Trophoblast cell (in vitro differentiated cells and primary cell): Measurements from ENCODE around the gene IL4I1.
A peak's percentile ranks its signal among the peaks of the same experiment; 100 is the strongest.
"Not testable (repeated sequence)": the region's sequence is repeated elsewhere in the genome, so short reads cannot be mapped to it uniquely, and the experiment has no call there.

Experiments
- DNase-seq, 2 donors: peaks; one replicate each; pipeline ENCODE4 v3.0.0-alpha.2; 2016
- H2AFZ ChIP-seq: 2 replicates; pipeline ENCODE4 v1.6.1; 2013; ENCODE audit warnings: low read length, moderate library complexity, mild to moderate bottlenecking; ENCODE audit not compliant: insufficient read depth, poor library complexity
- H2AK5ac ChIP-seq: 2 replicates; pipeline ENCODE4 v1.6.1; 2013; ENCODE audit warnings: mild to moderate bottlenecking, low read length
- H2BK120ac ChIP-seq: 2 replicates; pipeline ENCODE4 v1.6.1; 2013; ENCODE audit warnings: low read length, mild to moderate bottlenecking, moderate library complexity; ENCODE audit not compliant: insufficient read depth, poor library complexity
- H2BK12ac ChIP-seq: 2 replicates; pipeline ENCODE4 v1.6.1; 2013; ENCODE audit warnings: mild to moderate bottlenecking, low read length, moderate library complexity
- H2BK5ac ChIP-seq: 2 replicates; pipeline ENCODE4 v1.6.1; 2013; ENCODE audit warnings: low read length, low read depth, moderate library complexity, mild to moderate bottlenecking; ENCODE audit not compliant: poor library complexity
- H3K14ac ChIP-seq: 2 replicates; pipeline ENCODE4 v1.6.1; 2013; ENCODE audit warnings: mild to moderate bottlenecking, low read length
- H3K18ac ChIP-seq: 2 replicates; pipeline ENCODE4 v1.6.1; 2013; ENCODE audit warnings: mild to moderate bottlenecking, low read length
- H3K23ac ChIP-seq: 2 replicates; pipeline ENCODE4 v1.6.1; 2013; ENCODE audit warnings: low read length
- H3K27ac ChIP-seq: 2 replicates; pipeline ENCODE4 v1.5.1; 2013; ENCODE audit warnings: low read depth, mild to moderate bottlenecking, inconsistent platforms, low read length, moderate library complexity
- H3K27me3 ChIP-seq: 2 replicates; pipeline ENCODE4 v1.6.1; 2013; ENCODE audit warnings: inconsistent platforms, mild to moderate bottlenecking, low read length, moderate library complexity; ENCODE audit not compliant: insufficient read depth
- H3K36me3 ChIP-seq, 2 experiments: 1 replicate in 1 of 2; 2 replicates in 1 of 2; pipeline ENCODE4 v1.6.1; 2013; ENCODE audit warnings: low read length in 2 of 2, mild to moderate bottlenecking in 2 of 2, moderate library complexity in 1 of 2; ENCODE audit not compliant: insufficient read depth in 2 of 2, control insufficient read depth in 1 of 2
- H3K4ac ChIP-seq: 2 replicates; pipeline ENCODE4 v1.6.1; 2013; ENCODE audit warnings: low read depth, mild to moderate bottlenecking, low read length, moderate library complexity
- H3K4me1 ChIP-seq, 2 experiments: 1 replicate in 1 of 2; 2 replicates in 1 of 2; pipeline ENCODE4 v1.6.1; 2013; ENCODE audit warnings: low read length in 2 of 2, mild to moderate bottlenecking in 2 of 2, moderate library complexity in 1 of 2; ENCODE audit not compliant: insufficient read depth in 2 of 2, control insufficient read depth in 1 of 2
- H3K4me2 ChIP-seq: 2 replicates; pipeline ENCODE4 v1.6.1; 2013; ENCODE audit warnings: inconsistent platforms, mild to moderate bottlenecking, low read length, moderate library complexity
- H3K4me3 ChIP-seq: 2 replicates; pipeline ENCODE4 v1.5.1; 2013; ENCODE audit warnings: mild to moderate bottlenecking, low read depth, low read length, inconsistent platforms
- H3K79me1 ChIP-seq: one replicate; pipeline ENCODE4 v1.6.1; 2013; ENCODE audit warnings: low read length
- H3K79me2 ChIP-seq: 2 replicates; pipeline ENCODE4 v1.6.1; 2013; ENCODE audit warnings: low read length, mild to moderate bottlenecking; ENCODE audit not compliant: control insufficient read depth, insufficient read depth, poor library complexity
- H3K9ac ChIP-seq: 2 replicates; pipeline ENCODE4 v1.6.1; 2013; ENCODE audit warnings: mild to moderate bottlenecking, low read length
- H3K9me3 ChIP-seq: 2 replicates; pipeline ENCODE4 v1.6.1; 2013; ENCODE audit warnings: low read depth, mild to moderate bottlenecking, control low read depth, inconsistent platforms, low read length; ENCODE audit not compliant: insufficient read depth
- H4K12ac ChIP-seq: 2 replicates; pipeline ENCODE4 v1.6.1; 2013; ENCODE audit warnings: low read depth, mild to moderate bottlenecking, low read length, moderate library complexity
- H4K8ac ChIP-seq: 2 replicates; pipeline ENCODE4 v1.6.1; 2013; ENCODE audit warnings: low read depth, mild to moderate bottlenecking, low read length, moderate library complexity
- H4K91ac ChIP-seq: one replicate; pipeline ENCODE4 v1.6.1; 2013; ENCODE audit warnings: low read depth, mild to moderate bottlenecking, low read length, moderate library complexity
- WGBS: extraction: QIAGEN DNeasy Blood & Tissue Kit; methylation state at CpG from one replicate; pipeline ENCODE4 v1.1.7; 2013; ENCODE audit warnings: missing lambda C conversion rate; ENCODE audit not compliant: insufficient read length, insufficient coverage; ENCODE audit errors: extremely low coverage; 5-methylcytosine and 5-hydroxymethylcytosine counted together

Gene IL4I1

GRCh38 chr19:49926515-49926914, 29.8 kb upstream of the IL4I1 start:
- H3K27ac ChIP-seq, result no peak overlapping the region
- H3K4ac ChIP-seq, result peak overlapping the region; percentile 37
- no peak overlapping the region for H4K12ac ChIP-seq
- no peak overlapping the region for H2AK5ac ChIP-seq
- no peak overlapping the region for H3K14ac ChIP-seq
- no peak overlapping the region for H3K18ac ChIP-seq
- H3K27me3 ChIP-seq, result no peaks in the 10 kb centered on the region
- no CpG with 5 or more reads among the region's 10 CpGs for WGBS
- no peak overlapping the region for H2BK5ac ChIP-seq
- peaks cover 2% of the 10 kb centered on the region for H3K9me3 ChIP-seq
- no peak overlapping the region for H2BK12ac ChIP-seq
- H3K4me1 ChIP-seq, result peaks cover 6 to 8% of the 10 kb centered on the region in 2 experiments
- no peak overlapping the region for H3K4me2 ChIP-seq
- H3K36me3 ChIP-seq, result peaks cover 46 to 48% of the 10 kb centered on the region in 2 experiments
- no peak overlapping the region for H4K8ac ChIP-seq
- H3K4me3 ChIP-seq, result no peak overlapping the region
- no peak overlapping the region for H2AFZ ChIP-seq
- no peak for DNase-seq
- H2BK120ac ChIP-seq, result no peak overlapping the region
- H3K79me2 ChIP-seq, result peaks cover 15% of the 10 kb centered on the region
- no peak overlapping the region for H4K91ac ChIP-seq
- H3K9ac ChIP-seq, result no peak overlapping the region
- H3K79me1 ChIP-seq, result peaks cover 11% of the 10 kb centered on the region
- no peak overlapping the region for H3K23ac ChIP-seq

GRCh38 chr19:49925486-49925885, 28.8 kb upstream of the IL4I1 start:
- no peak overlapping the region for H3K14ac ChIP-seq
- peaks cover 11% of the 10 kb centered on the region for H3K79me1 ChIP-seq
- H3K79me2 ChIP-seq, result peaks cover 16% of the 10 kb centered on the region
- no peak overlapping the region for H3K4me2 ChIP-seq
- peak overlapping the region; percentile 57 for H3K4ac ChIP-seq
- no peak overlapping the region for H3K27ac ChIP-seq
- H3K27me3 ChIP-seq, result no peaks in the 10 kb centered on the region
- no peak overlapping the region for H2BK12ac ChIP-seq
- H4K8ac ChIP-seq, result no peak overlapping the region
- H3K9ac ChIP-seq, result no peak overlapping the region
- peaks cover under 1% of the 10 kb centered on the region for H3K9me3 ChIP-seq
- H3K18ac ChIP-seq, result no peak overlapping the region
- H3K23ac ChIP-seq, result no peak overlapping the region
- no peak overlapping the region for H4K91ac ChIP-seq
- no CpG with 5 or more reads among the region's 5 CpGs for WGBS
- peaks cover 7 to 8% of the 10 kb centered on the region in 2 experiments for H3K4me1 ChIP-seq
- H2BK5ac ChIP-seq, result no peak overlapping the region
- peaks cover 52 to 59% of the 10 kb centered on the region in 2 experiments for H3K36me3 ChIP-seq
- H2BK120ac ChIP-seq, result no peak overlapping the region
- H2AFZ ChIP-seq, result no peak overlapping the region
- H2AK5ac ChIP-seq, result no peak overlapping the region
- no peak overlapping the region for H3K4me3 ChIP-seq
- DNase-seq, result no peak
- no peak overlapping the region for H4K12ac ChIP-seq

- H3K27me3 ChIP-seq, H3K9ac ChIP-seq, H4K12ac ChIP-seq, H3K27ac ChIP-seq, H3K4me2 ChIP-seq, DNase-seq, H2BK12ac ChIP-seq, H3K4me3 ChIP-seq, H4K8ac ChIP-seq, H2AFZ ChIP-seq, H3K4me1 ChIP-seq, H2BK120ac ChIP-seq, H3K23ac ChIP-seq, H4K91ac ChIP-seq, H2AK5ac ChIP-seq, H3K18ac ChIP-seq, H3K14ac ChIP-seq, H2BK5ac ChIP-seq, H3K9me3 ChIP-seq: not testable (repeated sequence)
- whole genome bisulfite sequencing, result no CpG with 5 or more reads among the region's 13 CpGs
- H3K79me2 ChIP-seq, result peaks cover 18% of the 10 kb centered on the region
- H3K4ac ChIP-seq, result peak overlapping the region; percentile 52
- H3K36me3 ChIP-seq, result peaks cover 52 to 60% of the 10 kb centered on the region in 2 experiments
- peaks cover 11% of the 10 kb centered on the region for H3K79me1 ChIP-seq
Measured at GRCh38 chr19:49924881-49925210, 28.2 kb upstream of the IL4I1 start.

- Histone ChIP-seq H3K4me1 (peaks cover 8% of the 10 kb centered on the region in 2 experiments), H3K4me3 (peak overlapping the region; percentile 8), H2BK5ac (no peak overlapping the region), H4K91ac (no peak overlapping the region), H3K9ac (no peak overlapping the region), H3K79me2 (peaks cover 17% of the 10 kb centered on the region), H3K23ac (no peak overlapping the region), H3K4me2 (no peak overlapping the region), H3K79me1 (peaks cover 6% of the 10 kb centered on the region), H2BK120ac (no peak overlapping the region), H3K27me3 (no peaks in the 10 kb centered on the region), H3K27ac (no peak overlapping the region), H2AFZ (no peak overlapping the region), H2BK12ac (no peak overlapping the region), H4K8ac (no peak overlapping the region), H3K36me3 (peaks cover 52 to 63% of the 10 kb centered on the region in 2 experiments), H3K9me3 (no peaks in the 10 kb centered on the region), H3K18ac (no peak overlapping the region), H3K14ac (no peak overlapping the region), H4K12ac (no peak overlapping the region), H2AK5ac (no peak overlapping the region), H3K4ac (peak overlapping the region; percentile 52)
- WGBS, result no CpG with 5 or more reads among the region's 25 CpGs
- no peak for DNase-seq
Measured at GRCh38 chr19:49924004-49924880, 27.6 kb upstream of the IL4I1 start.
